Tongue (tissue), 2 donors: ENCODE data around the gene TBCE. TPM values are rescaled to one million over a fixed set of nuclear protein-coding genes. Genes with fewer than 3 reads are reported as not detected.

ENCODE experiments used
- DNase-seq: peaks from one replicate; pipeline ENCODE4 v3.0.0-alpha.2; 2015
- total RNA-seq: library from RNA; depleted of rRNA; stranded (reverse); fragments of >200 nt; gene quantifications from one replicate; pipeline ENCODE4 v1.2.3, GENCODE V29; 2014

TBCE gene, protein sequence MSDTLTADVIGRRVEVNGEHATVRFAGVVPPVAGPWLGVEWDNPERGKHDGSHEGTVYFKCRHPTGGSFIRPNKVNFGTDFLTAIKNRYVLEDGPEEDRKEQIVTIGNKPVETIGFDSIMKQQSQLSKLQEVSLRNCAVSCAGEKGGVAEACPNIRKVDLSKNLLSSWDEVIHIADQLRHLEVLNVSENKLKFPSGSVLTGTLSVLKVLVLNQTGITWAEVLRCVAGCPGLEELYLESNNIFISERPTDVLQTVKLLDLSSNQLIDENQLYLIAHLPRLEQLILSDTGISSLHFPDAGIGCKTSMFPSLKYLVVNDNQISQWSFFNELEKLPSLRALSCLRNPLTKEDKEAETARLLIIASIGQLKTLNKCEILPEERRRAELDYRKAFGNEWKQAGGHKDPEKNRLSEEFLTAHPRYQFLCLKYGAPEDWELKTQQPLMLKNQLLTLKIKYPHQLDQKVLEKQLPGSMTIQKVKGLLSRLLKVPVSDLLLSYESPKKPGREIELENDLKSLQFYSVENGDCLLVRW
- total RNA-seq: 21.7 TPM

DNA sequence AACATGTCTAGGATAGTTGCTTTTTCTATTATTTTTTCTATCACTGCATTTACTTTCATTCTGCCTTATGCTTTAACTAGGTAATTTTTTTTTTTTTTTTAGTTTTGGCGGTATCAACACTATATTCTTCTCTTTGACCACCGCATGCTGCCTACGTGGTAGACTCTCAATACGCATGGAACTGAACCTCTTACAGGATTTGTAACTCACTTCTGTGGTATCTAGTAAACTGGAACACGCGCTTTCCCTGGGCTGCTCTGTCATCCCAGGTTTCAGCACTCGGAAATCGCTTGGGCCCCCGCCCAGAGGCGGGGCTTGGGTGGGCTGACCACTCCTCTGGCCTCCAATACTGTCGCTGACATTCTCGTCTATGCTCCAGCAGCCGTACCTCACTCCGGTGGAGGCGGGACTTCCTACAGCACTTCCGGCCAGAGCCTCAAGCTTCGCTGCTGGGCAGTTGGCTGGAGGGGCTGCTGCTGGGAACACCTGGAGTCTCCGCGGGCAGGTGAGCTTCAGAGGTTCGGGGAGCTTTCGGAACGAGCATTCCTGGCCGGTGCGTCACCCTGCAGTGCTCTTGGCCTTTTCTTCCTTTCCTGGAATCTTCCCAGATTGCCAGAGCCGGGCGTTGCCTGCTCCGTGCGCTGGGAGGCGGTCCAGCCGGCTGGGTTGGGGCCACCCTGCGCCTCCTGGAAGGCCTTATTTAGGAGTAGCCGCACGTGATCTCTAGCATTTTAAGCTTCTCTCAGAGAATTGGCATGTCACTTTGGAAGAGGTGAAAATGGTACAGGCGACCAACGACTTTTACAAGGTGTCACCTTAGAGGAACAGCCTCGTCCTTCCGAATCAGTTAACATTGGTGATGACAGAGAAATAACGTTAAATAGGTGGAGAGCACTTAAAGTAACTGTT lies at the start of gene TBCE:
TBCE (plus strand) TSS at position 428 of the 909 bp plus-strand sequence. CDS start 12,623 bp downstream, outside the sequence.
- DNase-seq: peak; percentile 99

- DNase-seq: no peak
Measured at GRCh38 chr1:235319255-235319654, 48.0 kb upstream of the TBCE start.

GRCh38 chr1:235320521-235321179 lies 46.6 kb upstream of the TBCE start:
- no peak for DNase-seq

GRCh38 chr1:235324296-235324695 lies 42.9 kb upstream of the TBCE start:
- DNase-seq: no peak

DNA sequence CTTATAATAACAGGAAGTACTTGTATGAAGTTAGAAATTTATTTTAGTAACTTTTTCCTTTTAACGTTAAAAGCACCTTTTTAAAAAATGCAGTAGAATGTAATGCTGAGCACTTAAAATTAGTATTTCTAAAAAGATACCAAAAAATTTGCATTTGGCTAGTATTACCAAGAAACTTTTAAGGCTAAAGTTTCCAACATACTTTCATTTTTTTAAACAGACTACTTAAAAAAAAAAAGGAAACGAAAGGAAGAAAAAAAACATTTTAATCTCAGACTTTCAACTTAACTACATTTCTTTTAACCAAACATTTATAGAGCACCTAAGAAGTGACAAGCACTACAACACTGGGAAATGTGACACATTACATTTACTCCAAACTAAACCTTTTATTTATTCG lies 42.1 kb upstream of the TBCE start:
- DNase-seq: no peak

- DNase-seq: no peak
Measured at GRCh38 chr1:235325854-235326253, 41.4 kb upstream of the TBCE start.

- peak; percentile 53 for DNase-seq
Measured at GRCh38 chr1:235326719-235327558, 40.3 kb upstream of the TBCE start.

DNA sequence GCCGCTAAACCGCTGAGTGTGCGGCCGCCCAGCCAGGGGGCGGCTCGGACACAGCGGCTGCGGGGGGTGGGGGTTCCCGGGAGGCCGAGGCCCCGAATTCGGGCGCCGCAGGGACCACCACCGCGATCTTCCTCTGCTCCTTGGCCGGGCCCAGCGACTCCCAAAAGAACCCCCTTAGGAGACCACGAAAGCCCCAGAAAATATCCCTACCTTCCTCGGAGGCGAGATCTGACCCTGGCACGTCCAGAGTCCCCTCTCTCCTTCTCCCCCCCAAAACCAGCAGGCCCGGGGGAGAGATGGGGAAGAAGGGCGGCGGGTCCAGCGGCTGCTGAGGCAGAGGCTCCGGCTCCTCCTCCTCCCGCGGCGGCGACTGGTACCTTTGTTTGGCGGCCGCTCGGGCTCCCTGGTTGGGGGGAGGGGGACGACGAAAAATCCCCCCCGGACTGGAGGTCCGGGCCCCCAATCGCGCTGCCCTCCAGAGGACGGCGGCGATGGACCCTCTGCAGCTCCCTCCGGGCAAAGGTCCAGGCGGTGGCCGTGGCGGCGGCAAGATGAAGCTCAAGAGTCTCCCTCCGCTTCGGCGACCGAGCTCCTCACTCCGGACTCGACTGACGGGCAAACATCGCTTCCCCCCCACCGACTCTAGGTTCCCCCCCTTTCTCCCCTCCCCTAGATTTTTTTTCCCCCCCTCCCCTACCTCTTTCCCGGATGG lies 39.5 kb upstream of the TBCE start, which contains the start of gene ARID4B:
ARID4B (minus strand) TSS at position 621 of the 712 bp plus-strand sequence. CDS start 1,260 bp downstream, outside the sequence.
- DNase-seq: no peak

DNA sequence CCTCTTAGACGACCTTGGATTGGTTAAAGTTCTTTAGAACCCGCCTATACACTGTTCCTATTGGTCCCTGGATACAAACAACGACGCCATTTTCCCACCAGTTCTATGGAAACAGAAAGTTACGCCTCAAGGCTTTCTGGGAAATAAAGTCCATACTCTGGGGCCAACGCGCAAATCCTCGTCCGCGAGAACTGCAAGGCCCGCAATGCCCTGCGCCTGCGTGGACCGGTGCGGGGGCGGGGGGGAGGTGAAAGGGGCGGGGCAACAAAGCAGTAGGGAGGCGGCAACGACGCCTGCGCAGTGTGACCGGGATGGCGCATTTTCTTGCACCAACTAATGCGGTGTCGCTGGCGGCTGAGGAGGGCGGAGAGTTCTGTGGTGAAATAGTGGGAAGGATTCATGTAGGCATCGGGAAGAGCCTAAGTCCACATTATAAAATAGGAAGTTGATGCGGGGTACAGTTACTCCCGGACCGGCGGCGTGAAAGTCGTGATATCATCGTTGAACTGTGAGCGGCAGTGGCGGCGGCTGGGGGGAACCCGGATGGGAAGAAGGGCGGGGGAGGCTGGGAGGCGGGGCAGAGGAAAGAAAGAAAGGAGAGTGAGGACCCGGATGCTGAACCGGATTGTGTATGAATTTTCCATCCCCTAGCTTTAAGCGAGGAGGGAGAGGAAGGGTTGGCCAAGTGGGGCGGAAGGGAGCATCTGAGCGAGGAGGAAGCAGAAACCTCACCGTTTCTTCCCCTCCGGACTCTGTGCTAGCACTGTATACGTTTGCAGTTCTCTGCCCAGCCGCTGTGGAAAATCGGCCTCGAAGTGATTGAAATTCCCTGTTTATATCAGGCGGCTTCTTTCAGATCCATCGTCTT lies 38.7 kb upstream of the TBCE start, which contains the start of gene GGPS1:
GGPS1 (plus strand) TSS at position 300 of the 868 bp plus-strand sequence. CDS start 6,695 bp downstream, outside the sequence.
- peak; percentile 100 for DNase-seq

GRCh38 chr1:235329139-235329902 lies 37.9 kb upstream of the TBCE start:
- no peak for DNase-seq

DNA sequence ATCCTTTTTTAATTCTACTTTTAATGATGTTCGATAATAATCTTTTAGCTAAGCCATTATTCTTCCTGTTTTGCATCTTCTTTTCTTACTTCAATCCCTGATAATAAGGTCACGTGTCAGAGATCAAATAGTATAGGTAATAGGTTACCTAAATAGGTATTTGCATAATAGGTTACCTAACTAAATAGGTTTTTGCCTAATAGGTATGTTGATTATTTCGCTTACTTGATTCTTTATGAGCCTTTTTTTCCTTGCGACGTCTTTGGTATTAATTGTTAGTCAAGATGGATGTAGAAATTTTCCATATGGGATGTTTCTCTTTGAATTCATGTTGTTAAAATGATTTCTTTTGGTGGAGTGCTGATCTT lies 36.3 kb upstream of the TBCE start:
- no peak for DNase-seq

DNA sequence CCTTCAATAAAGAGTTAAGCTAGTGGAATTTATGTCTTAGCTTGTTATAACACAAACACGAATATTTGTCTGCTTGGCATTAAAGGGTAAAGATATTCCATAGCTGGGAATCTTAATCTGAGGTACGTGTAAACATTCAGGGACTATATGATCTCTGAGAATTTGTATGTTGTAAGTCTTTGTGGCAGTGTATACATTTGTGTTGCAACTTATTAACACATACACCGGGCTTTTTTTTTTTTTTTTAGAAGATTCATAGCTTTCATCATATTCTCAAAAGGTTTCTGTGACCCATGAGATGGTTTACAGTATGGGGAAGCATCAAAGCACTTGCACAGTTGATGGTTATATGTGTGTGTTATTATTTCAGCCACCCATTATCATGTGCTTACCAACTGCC lies 35.8 kb upstream of the TBCE start:
- no peak for DNase-seq

DNA sequence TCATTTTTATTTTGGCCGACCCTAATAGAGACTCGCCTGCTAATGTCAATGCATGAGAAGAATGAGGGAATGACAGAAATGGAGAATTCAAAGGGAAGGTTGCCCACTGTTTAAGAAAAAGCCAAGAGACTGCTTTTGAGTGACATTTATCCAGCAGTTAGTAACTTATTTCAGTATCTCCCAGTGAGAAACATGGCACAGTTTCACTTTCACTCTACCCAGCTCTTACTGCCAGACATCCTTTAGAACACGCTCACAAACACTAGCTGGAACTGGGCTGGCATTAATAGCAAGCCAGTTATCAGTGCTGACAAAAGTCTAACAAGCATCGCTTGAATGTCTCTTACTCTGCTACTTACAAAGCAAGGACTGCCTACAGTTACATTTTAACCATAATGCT lies 30.3 kb upstream of the TBCE start:
- DNase-seq: no peak

GRCh38 chr1:235339746-235340145 lies 27.5 kb upstream of the TBCE start:
- no peak for DNase-seq

DNA sequence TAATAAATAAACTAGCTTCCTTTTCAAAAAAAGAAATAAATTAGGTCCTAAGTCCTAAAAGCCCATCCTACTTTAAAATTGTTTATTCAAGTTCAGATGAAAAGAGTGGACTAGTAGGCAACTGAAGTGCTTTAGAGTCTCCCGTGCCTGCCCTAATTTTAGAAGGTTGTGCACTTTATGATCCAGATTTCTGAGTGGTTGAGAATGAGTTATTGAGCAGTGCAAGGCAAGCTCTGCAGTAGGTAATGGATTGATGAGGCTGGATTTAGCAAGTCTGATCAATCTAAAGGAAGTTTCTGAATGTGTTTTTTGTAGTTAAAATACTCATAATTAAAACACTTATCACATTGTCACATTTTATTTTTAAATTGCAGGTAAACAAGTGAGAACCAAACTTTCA lies 25.9 kb upstream of the TBCE start:
- no peak for DNase-seq

DNA sequence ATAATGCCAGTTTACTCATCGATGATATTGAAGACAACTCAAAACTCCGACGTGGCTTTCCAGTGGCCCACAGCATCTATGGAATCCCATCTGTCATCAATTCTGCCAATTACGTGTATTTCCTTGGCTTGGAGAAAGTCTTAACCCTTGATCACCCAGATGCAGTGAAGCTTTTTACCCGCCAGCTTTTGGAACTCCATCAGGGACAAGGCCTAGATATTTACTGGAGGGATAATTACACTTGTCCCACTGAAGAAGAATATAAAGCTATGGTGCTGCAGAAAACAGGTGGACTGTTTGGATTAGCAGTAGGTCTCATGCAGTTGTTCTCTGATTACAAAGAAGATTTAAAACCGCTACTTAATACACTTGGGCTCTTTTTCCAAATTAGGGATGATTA lies 25.2 kb upstream of the TBCE start:
- DNase-seq: no peak

DNA sequence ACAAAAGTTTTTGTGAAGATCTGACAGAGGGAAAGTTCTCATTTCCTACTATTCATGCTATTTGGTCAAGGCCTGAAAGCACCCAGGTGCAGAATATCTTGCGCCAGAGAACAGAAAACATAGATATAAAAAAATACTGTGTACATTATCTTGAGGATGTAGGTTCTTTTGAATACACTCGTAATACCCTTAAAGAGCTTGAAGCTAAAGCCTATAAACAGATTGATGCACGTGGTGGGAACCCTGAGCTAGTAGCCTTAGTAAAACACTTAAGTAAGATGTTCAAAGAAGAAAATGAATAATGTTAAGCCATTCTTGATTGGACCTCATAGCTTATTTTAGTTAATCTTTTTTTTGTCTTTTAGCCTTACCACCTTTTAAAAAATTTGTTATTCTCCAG lies 24.8 kb upstream of the TBCE start:
- no peak for DNase-seq

DNA sequence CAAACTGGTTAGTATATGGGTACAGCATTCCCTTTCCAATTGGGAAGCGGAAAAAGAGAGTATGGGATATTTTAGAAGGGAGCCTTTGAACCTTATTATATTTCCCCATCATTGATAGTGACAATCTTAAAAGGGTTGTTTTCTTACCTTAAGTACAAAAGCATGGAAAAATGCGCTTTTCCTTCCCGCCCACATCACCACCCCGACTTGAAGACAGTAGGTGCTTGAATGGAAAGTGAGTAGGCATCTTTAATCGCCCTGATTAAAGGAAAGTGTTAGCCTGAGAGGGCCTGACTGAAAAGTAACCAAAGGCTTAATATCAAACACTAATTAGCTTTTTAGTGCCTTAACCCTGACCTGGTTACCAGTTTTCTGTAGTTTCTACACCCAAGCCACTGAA lies 23.5 kb upstream of the TBCE start:
- no peak for DNase-seq

DNA sequence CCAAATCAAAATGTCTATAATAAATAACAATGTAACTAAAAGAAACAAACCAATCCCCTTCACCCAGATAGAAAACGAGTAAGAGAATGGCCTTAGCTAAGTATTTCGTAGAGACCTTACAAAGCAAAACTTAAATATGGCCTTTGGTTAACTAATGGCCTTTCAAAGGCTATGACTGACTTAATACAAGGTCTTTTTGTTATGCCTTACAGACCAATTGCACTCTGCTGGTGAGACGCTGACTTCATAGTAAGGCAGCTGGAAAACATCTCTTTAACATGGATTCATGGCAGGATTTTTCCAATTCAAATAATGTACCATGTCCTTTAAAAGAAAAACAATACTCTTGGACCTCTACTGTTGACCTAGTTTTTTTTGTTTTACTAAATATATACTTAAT lies 15.8 kb upstream of the TBCE start:
- DNase-seq: peak; percentile 16
